Measurements from ENCODE around the gene SNORC.
A peak's percentile ranks its signal among the peaks of the same experiment; 100 is the strongest.
"Not testable (repeated sequence)": the region's sequence is repeated elsewhere in the genome, so short reads cannot be mapped to it uniquely, and the experiment has no call there.

The SNORC gene

GRCh38 chr2:232893834-232894233 lies 23.8 kb downstream of the SNORC start:
- Mint-ChIP-seq H3K36me3 (ENCODE audit: low read depth) (no peaks in the 10 kb centered on the region), H3K4me1 (ENCODE audit: low read depth) (peaks cover 5% of the 10 kb centered on the region), H3K9me3 (no peaks in the 10 kb centered on the region), H3K27me3 (peaks cover 15% of the 10 kb centered on the region), H3K27ac (no peak overlapping the region), H3K4me3 (no peak overlapping the region)

DNA sequence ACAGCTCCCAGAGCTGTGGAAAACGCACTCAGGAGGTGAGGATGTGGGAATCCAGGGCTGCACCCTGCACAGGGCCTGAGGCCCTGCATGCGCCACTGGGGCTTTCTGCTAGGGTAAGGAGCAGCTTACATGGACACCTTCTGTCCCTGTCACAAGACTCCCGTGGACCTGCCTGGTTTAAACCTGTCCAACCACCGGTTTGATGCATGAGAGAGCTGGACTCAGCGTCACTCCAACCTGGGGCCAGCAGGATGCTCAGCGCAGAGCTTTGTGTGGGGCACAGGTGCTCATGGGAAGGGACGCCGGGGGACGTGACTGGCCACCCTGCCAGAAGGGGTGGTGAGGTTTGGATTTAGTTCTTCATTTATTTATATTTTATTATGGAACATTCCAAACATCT lies 24.2 kb downstream of the SNORC start:
- Mint-ChIP-seq H3K27ac (no peak overlapping the region), H3K9me3 (no peaks in the 10 kb centered on the region), H3K4me3 (no peak overlapping the region), H3K4me1 (ENCODE audit: low read depth) (peaks cover 5% of the 10 kb centered on the region), H3K36me3 (ENCODE audit: low read depth) (no peaks in the 10 kb centered on the region), H3K27me3 (peaks cover 15% of the 10 kb centered on the region)

- no peak overlapping the region for H3K27ac Mint-ChIP-seq
- H3K36me3 Mint-ChIP-seq (ENCODE audit: low read depth) = no peaks in the 10 kb centered on the region
- peaks cover 15% of the 10 kb centered on the region for H3K27me3 Mint-ChIP-seq
- peaks cover 5% of the 10 kb centered on the region for H3K4me1 Mint-ChIP-seq (ENCODE audit: low read depth)
- H3K4me3 Mint-ChIP-seq = no peak overlapping the region
- H3K9me3 Mint-ChIP-seq = no peaks in the 10 kb centered on the region
Observed at GRCh38 chr2:232894746-232895145, 24.7 kb downstream of the SNORC start.

GRCh38 chr2:232896111-232896510 lies 26.0 kb downstream of the SNORC start:
- H3K27ac Mint-ChIP-seq = no peak overlapping the region
- H3K4me1 Mint-ChIP-seq (ENCODE audit: low read depth) = peaks cover 5% of the 10 kb centered on the region
- no peak overlapping the region for H3K4me3 Mint-ChIP-seq
- H3K27me3 Mint-ChIP-seq = peaks cover 10% of the 10 kb centered on the region
- H3K36me3 Mint-ChIP-seq (ENCODE audit: low read depth) = no peaks in the 10 kb centered on the region
- H3K9me3 Mint-ChIP-seq = no peaks in the 10 kb centered on the region

GRCh38 chr2:232896720-232897597 lies 26.9 kb downstream of the SNORC start:
- H3K4me1 Mint-ChIP-seq (ENCODE audit: low read depth) = peaks cover 8% of the 10 kb centered on the region
- no peak overlapping the region for H3K27ac Mint-ChIP-seq
- H3K36me3 Mint-ChIP-seq (ENCODE audit: low read depth) = no peaks in the 10 kb centered on the region
- no peak overlapping the region for H3K4me3 Mint-ChIP-seq
- H3K27me3 Mint-ChIP-seq = peaks cover 7% of the 10 kb centered on the region
- no peaks in the 10 kb centered on the region for H3K9me3 Mint-ChIP-seq

- no peaks in the 10 kb centered on the region for H3K27me3 Mint-ChIP-seq
- H3K36me3 Mint-ChIP-seq (ENCODE audit: low read depth) = no peaks in the 10 kb centered on the region
- no peaks in the 10 kb centered on the region for H3K9me3 Mint-ChIP-seq
- H3K4me1 Mint-ChIP-seq (ENCODE audit: low read depth) = peaks cover 11% of the 10 kb centered on the region
- H3K4me3 Mint-ChIP-seq = peak overlapping the region; percentile 6
- no peak overlapping the region for H3K27ac Mint-ChIP-seq
Observed at GRCh38 chr2:232897598-232898408, 27.7 kb downstream of the SNORC start.

- no peaks in the 10 kb centered on the region for H3K27me3 Mint-ChIP-seq
- H3K27ac Mint-ChIP-seq = no peak overlapping the region
- H3K36me3 Mint-ChIP-seq (ENCODE audit: low read depth) = no peaks in the 10 kb centered on the region
- no peak overlapping the region for H3K4me3 Mint-ChIP-seq
- H3K9me3 Mint-ChIP-seq = no peaks in the 10 kb centered on the region
- peaks cover 11% of the 10 kb centered on the region for H3K4me1 Mint-ChIP-seq (ENCODE audit: low read depth)
Observed at GRCh38 chr2:232898592-232899543, 28.8 kb downstream of the SNORC start.

DNA sequence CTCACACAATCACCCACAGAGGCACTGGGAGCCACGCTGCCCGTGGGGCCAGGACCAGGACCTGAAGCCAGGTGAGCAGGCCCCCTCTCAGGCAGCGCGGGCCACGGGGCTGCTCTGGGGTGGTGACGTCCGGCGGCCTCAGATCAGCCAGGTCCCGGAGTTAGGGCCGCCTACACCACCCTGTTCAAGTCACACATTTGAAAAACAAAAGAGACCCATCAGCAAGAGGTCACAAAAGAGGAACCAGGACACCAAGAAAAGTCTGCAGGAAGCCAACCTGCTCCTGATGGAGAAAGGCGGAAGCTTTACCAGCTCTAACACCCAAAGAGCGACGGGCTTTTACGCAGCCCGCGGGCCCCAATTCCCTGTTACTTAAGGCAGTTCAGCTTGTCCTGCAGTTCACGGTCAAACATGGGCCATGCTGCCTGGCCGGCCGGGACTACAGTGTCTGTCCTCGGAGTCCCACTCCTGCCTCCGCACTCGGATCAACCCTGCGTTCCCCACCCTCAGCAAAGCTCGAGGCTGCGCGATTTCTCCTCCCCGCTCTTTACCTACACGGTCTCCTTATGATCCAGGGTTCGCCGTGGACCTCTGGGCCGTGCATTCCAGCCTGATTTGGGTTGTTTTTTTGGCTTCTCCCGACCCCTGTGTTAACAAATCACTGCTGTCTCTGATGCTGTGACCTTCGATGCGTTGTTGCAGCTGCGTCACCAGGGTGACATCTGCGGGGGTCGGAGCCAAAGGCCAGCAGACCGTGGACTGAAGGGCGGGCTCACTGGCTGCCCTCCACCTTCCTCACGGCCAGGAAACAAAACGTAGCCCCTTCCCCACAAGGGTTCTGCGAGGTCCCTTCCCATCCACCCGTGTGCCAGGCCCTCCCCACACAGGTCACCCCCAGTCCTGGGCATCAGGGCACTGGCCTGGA lies 31.0 kb downstream of the SNORC start:
- H3K27me3 Mint-ChIP-seq = no peaks in the 10 kb centered on the region
- no peaks in the 10 kb centered on the region for H3K36me3 Mint-ChIP-seq (ENCODE audit: low read depth)
- H3K9me3 Mint-ChIP-seq = no peaks in the 10 kb centered on the region
- no peak overlapping the region for H3K4me3 Mint-ChIP-seq
- no peak overlapping the region for H3K27ac Mint-ChIP-seq
- H3K4me1 Mint-ChIP-seq (ENCODE audit: low read depth) = peaks cover 8% of the 10 kb centered on the region

DNA sequence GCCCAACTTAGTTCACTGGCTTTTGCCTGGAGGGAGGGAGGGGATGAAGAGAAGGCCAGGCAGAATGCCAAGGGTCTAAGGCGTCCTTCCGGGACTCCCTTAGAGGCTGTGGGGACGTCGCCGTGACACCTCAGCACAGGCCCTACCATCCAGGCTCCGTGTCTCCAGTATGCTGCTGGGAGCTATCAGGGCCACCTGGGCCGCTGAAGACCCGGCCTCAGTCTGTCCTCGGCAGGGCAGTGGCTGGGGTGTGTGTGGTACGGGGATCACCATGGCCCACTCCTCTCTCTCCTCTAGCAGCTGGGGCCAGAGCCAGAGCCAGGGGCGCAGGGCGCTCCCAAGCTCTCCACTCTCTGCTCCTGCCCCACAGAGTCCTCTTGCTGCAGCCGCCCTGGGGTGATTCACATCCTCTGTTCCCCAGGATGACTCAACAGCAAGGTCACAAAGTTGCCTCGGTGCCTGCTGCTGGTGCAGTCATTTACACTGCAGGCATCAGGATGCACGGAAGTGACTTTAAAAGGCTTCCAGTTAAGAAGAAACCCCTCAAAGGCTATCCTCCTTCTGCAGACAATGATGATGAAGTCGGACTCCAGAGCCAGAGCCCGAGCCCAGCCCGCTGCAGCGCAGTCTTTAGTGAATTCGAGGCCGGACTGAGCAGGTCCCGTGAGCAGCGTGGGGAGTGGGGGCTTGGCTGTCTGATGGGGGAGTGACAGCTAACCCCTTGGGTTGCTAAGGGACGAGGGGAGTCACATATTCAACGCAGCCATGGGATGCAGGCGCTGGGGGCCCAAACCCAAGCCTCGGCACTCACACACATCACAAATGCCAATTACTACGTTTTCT lies 31.9 kb downstream of the SNORC start:
- Mint-ChIP-seq H3K27me3 (no peaks in the 10 kb centered on the region), H3K9me3 (no peaks in the 10 kb centered on the region), H3K4me1 (ENCODE audit: low read depth) (peaks cover 6% of the 10 kb centered on the region), H3K36me3 (ENCODE audit: low read depth) (no peaks in the 10 kb centered on the region), H3K27ac (no peak overlapping the region), H3K4me3 (no peak overlapping the region)

- no peak overlapping the region for H3K4me3 Mint-ChIP-seq
- H3K9me3 Mint-ChIP-seq = no peaks in the 10 kb centered on the region
- no peak overlapping the region for H3K27ac Mint-ChIP-seq
- H3K27me3 Mint-ChIP-seq = peaks cover 6% of the 10 kb centered on the region
- peaks cover 6% of the 10 kb centered on the region for H3K4me1 Mint-ChIP-seq (ENCODE audit: low read depth)
- H3K36me3 Mint-ChIP-seq (ENCODE audit: low read depth) = no peaks in the 10 kb centered on the region
Observed at GRCh38 chr2:232903989-232904388, 33.9 kb downstream of the SNORC start.

GRCh38 chr2:232906867-232907717 lies 37.0 kb downstream of the SNORC start:
- H3K36me3 Mint-ChIP-seq (ENCODE audit: low read depth); H3K4me3 Mint-ChIP-seq; H3K27ac Mint-ChIP-seq: not testable (repeated sequence)

GRCh38 chr2:232907718-232908085 lies 37.6 kb downstream of the SNORC start:
- peaks cover 33% of the 10 kb centered on the region for H3K27me3 Mint-ChIP-seq
- peaks cover 11% of the 10 kb centered on the region for H3K9me3 Mint-ChIP-seq
- H3K4me1 Mint-ChIP-seq (ENCODE audit: low read depth); H3K36me3 Mint-ChIP-seq (ENCODE audit: low read depth); H3K4me3 Mint-ChIP-seq; H3K27ac Mint-ChIP-seq: not testable (repeated sequence)

More at GRCh38 chr2:232906867-232907717, 37.0 kb downstream of the SNORC start:
- Mint-ChIP-seq H3K27me3 (peaks cover 29% of the 10 kb centered on the region), H3K9me3 (peaks cover 11% of the 10 kb centered on the region)
- not testable (repeated sequence) for H3K4me1 Mint-ChIP-seq (ENCODE audit: low read depth)
